Peyer's patch (tissue), 4 donors: Measurements from ENCODE around the gene KRT79. TPM values are rescaled to one million over a fixed set of nuclear protein-coding genes. Genes with fewer than 3 reads are reported as not detected.

Experiments
- DNase-seq, 3 donors: peaks; one replicate each; pipeline ENCODE4 v3.0.0-alpha.2; 2017 to 2019
- H3K27ac ChIP-seq, 4 donors: fragments of 200-600 bp; sonication (generic); one replicate each; pipeline ENCODE4 v1.5.1; 2016 to 2019
- H3K27me3 ChIP-seq, 2 donors: fragments of 200-600 bp; sonication (generic); one replicate each; pipeline ENCODE4 v1.5.1; 2019
- H3K36me3 ChIP-seq, 3 donors: fragments of 200-600 bp; sonication (generic); one replicate each; pipeline ENCODE4 v1.5.1; 2016 to 2019
- H3K4me1 ChIP-seq, 4 donors: fragments of 200-600 bp; sonication (generic); one replicate each; pipeline ENCODE4 v1.5.1; 2016 to 2019
- H3K4me3 ChIP-seq, 4 donors: fragments of 200-600 bp; sonication (generic); 1 replicate in 3 of 4; 2 replicates in 1 of 4; pipeline ENCODE4 v1.5.1; 2016 to 2019; ENCODE audit warnings: mild to moderate bottlenecking in 1 of 4
- H3K9me3 ChIP-seq, 4 donors: fragments of 200-600 bp; sonication (generic); one replicate each; pipeline ENCODE4 v1.5.1; 2016 to 2019; ENCODE audit warnings: mild to moderate bottlenecking in 1 of 4
- CTCF ChIP-seq, 6 experiments: fragments of 450-650 bp in 4 of 6; fragments of 200-600 bp in 2 of 6; sonication (generic) in 1 of 6; IDR thresholded peaks; one replicate each; pipeline ENCODE4 v1.5.1; 2017 to 2019; ENCODE audit warnings: antibody characterized with exemption in 6 of 6, mild to moderate bottlenecking in 3 of 6, moderate library complexity in 1 of 6
- POLR2A ChIP-seq, 2 donors: fragments of 450-650 bp; IDR thresholded peaks; one replicate each; pipeline ENCODE4 v1.5.1; 2017; ENCODE audit warnings: antibody characterized with exemption in 2 of 2, mild to moderate bottlenecking in 2 of 2, moderate library complexity in 2 of 2
- total RNA-seq, 4 donors: library from RNA; depleted of rRNA; stranded (reverse); fragments of >200 nt; gene quantifications; one replicate each; pipeline ENCODE4 v1.1.0, GENCODE V29; 2016

The KRT79 gene
- total RNA-seq, 4 donors from 2014 or later, result not detected

GRCh38 chr12:52832985-52833905 lies 866 bp downstream of the KRT79 start:
- Histone ChIP-seq H3K36me3 (no peaks in the 10 kb centered on the region), H3K4me3 (no peak overlapping the region), H3K4me1 (no peaks in the 10 kb centered on the region), H3K27me3 (no peaks in the 10 kb centered on the region), H3K27ac (no peak overlapping the region), H3K9me3 (no peaks in the 10 kb centered on the region)
- peak in 1 of 3 donors; percentile 55 for DNase-seq
- no peak for TF ChIP-seq CTCF (IDR thresholded peaks at IDR 0.05)
- no peak for TF ChIP-seq POLR2A (IDR thresholded peaks at IDR 0.05)

GRCh38 chr12:52832451-52832850 lies 1.7 kb downstream of the KRT79 start:
- Histone ChIP-seq H3K36me3 (no peaks in the 10 kb centered on the region), H3K4me1 (no peaks in the 10 kb centered on the region), H3K27ac (no peak overlapping the region), H3K4me3 (no peak overlapping the region), H3K9me3 (no peaks in the 10 kb centered on the region), H3K27me3 (no peaks in the 10 kb centered on the region)
- DNase-seq, result no peak
- no peak for TF ChIP-seq POLR2A (IDR thresholded peaks at IDR 0.05)

- Histone ChIP-seq H3K27ac (no peak overlapping the region), H3K36me3 (no peaks in the 10 kb centered on the region), H3K27me3 (no peaks in the 10 kb centered on the region), H3K9me3 (no peaks in the 10 kb centered on the region), H3K4me3 (no peak overlapping the region), H3K4me1 (no peaks in the 10 kb centered on the region)
- no peak for DNase-seq
- TF ChIP-seq POLR2A (IDR thresholded peaks at IDR 0.05) (no peak), CTCF (IDR thresholded peaks at IDR 0.05) (no peak)
These were observed 2.9 kb downstream of the KRT79 start for GRCh38 chr12:52831251-52831650.

- Histone ChIP-seq H3K27ac (no peak overlapping the region), H3K4me3 (no peak overlapping the region), H3K9me3 (no peaks in the 10 kb centered on the region), H3K36me3 (no peaks in the 10 kb centered on the region), H3K27me3 (no peaks in the 10 kb centered on the region), H3K4me1 (no peaks in the 10 kb centered on the region)
- TF ChIP-seq CTCF (IDR thresholded peaks at IDR 0.05), result no peak
- DNase-seq, result no peak
These were observed 3.9 kb downstream of the KRT79 start for GRCh38 chr12:52829986-52830770.

- DNase-seq, result no peak
- no peaks in the 10 kb centered on the region for H3K9me3 ChIP-seq
- H3K27ac ChIP-seq, result no peak overlapping the region
- H3K4me1 ChIP-seq, result no peaks in the 10 kb centered on the region
- no peak for TF ChIP-seq POLR2A (IDR thresholded peaks at IDR 0.05)
- no peak for TF ChIP-seq CTCF (IDR thresholded peaks at IDR 0.05)
- no peaks in the 10 kb centered on the region for H3K36me3 ChIP-seq
- H3K4me3 ChIP-seq, result no peak overlapping the region
- no peaks in the 10 kb centered on the region for H3K27me3 ChIP-seq
These were observed 5.5 kb downstream of the KRT79 start for GRCh38 chr12:52828591-52829021.

- DNase-seq, result no peak
- TF ChIP-seq CTCF (IDR thresholded peaks at IDR 0.05) (no peak), POLR2A (IDR thresholded peaks at IDR 0.05) (no peak)
- Histone ChIP-seq H3K4me3 (no peak overlapping the region), H3K36me3 (no peaks in the 10 kb centered on the region), H3K4me1 (no peaks in the 10 kb centered on the region), H3K27me3 (no peaks in the 10 kb centered on the region), H3K9me3 (no peaks in the 10 kb centered on the region), H3K27ac (no peak overlapping the region)
These were observed 6.0 kb downstream of the KRT79 start for GRCh38 chr12:52828156-52828555.
